WTC11 (cell line): Measurements from ENCODE around the gene PDK2. TPM values are rescaled to one million over a fixed set of nuclear protein-coding genes. Genes with fewer than 3 reads are reported as not detected.

Source experiments
- ATAC-seq: fragments of 200-7000 bp; cut with Tn5 transposase; 2 replicates; pipeline ENCODE4 v1.10.0; 2021; ENCODE audit warnings: mild to moderate bottlenecking, moderate library complexity
- CTCF ChIA-PET: fragments of 300-600 bp; sonication (Branson Sonifier 250); formaldehyde crosslinking; loops from one replicate; lab custom pipeline; 2021; ENCODE audit warnings: antibody characterized with exemption; lab: Charles Lee
- POLR2A ChIA-PET: fragments of 350-600 bp; sonication (Branson Sonifier 250); formaldehyde crosslinking; loops from one replicate; lab custom pipeline; 2021; ENCODE audit warnings: antibody characterized with exemption; lab: Charles Lee
- DNase-seq: peaks from one replicate; pipeline ENCODE4 v3.0.0; 2021; ENCODE audit warnings: low spot score
- H3K27ac Mint-ChIP-seq: 2 replicates; pipeline ENCODE4 v1.8.0; 2021; ENCODE audit warnings: mixed read lengths
- H3K27me3 Mint-ChIP-seq: 2 replicates; pipeline ENCODE4 v1.8.0; 2021; ENCODE audit warnings: low read depth, mild to moderate bottlenecking, moderate library complexity, mixed read lengths
- H3K36me3 Mint-ChIP-seq: 2 replicates; pipeline ENCODE4 v1.8.0; 2021; ENCODE audit warnings: mixed read lengths
- H3K4me1 Mint-ChIP-seq: 2 replicates; pipeline ENCODE4 v1.8.0; 2022; ENCODE audit warnings: mixed read lengths
- H3K4me3 Mint-ChIP-seq: 2 replicates; pipeline ENCODE4 v1.8.0; 2021; ENCODE audit warnings: mild to moderate bottlenecking, moderate library complexity, mixed read lengths
- H3K9me3 Mint-ChIP-seq: 2 replicates; pipeline ENCODE4 v1.8.0; 2021; ENCODE audit warnings: mixed read lengths
- ESRRA ChIP-seq: sonication (generic); formaldehyde crosslinking; IDR thresholded peaks from 2 replicates; pipeline ENCODE4 v1.8.1; 2022; ENCODE audit warnings: mild to moderate bottlenecking, missing genetic modification reagents, borderline replicate concordance
- GABPB1 ChIP-seq: sonication (generic); formaldehyde crosslinking; IDR thresholded peaks from 2 replicates; pipeline ENCODE4 v1.8.1; 2023; ENCODE audit warnings: mild to moderate bottlenecking, missing genetic modification reagents
- GTF2I ChIP-seq: fragments of 250-450 bp; sonication (Bioruptor Pico); conservative IDR thresholded peaks from 2 replicates; pipeline ENCODE4 v1.4.0; 2021; ENCODE audit warnings: mild to moderate bottlenecking
- IRF2 ChIP-seq: sonication (generic); formaldehyde crosslinking; IDR thresholded peaks from 2 replicates; pipeline ENCODE4 v1.8.0; 2022; ENCODE audit warnings: low read depth, missing genetic modification reagents, borderline replicate concordance
- TCF7 ChIP-seq: sonication (generic); formaldehyde crosslinking; IDR thresholded peaks from 2 replicates; pipeline ENCODE4 v1.8.0; 2022; ENCODE audit warnings: mild to moderate bottlenecking, low read depth, missing genetic modification reagents, moderate library complexity
- TP53 ChIP-seq: sonication (generic); formaldehyde crosslinking; IDR thresholded peaks from 2 replicates; pipeline ENCODE4 v1.8.1; 2023; ENCODE audit warnings: mild to moderate bottlenecking, missing genetic modification reagents
- ZNF138 ChIP-seq: sonication (generic); formaldehyde crosslinking; conservative IDR thresholded peaks from 2 replicates; pipeline ENCODE4 v1.8.1; 2022; ENCODE audit warnings: mild to moderate bottlenecking, moderate library complexity, missing genetic modification reagents
- ZNF396 ChIP-seq: fragments of 250-450 bp; sonication (Bioruptor Pico); IDR thresholded peaks from 2 replicates; pipeline ENCODE4 v1.8.0; 2021; ENCODE audit warnings: mild to moderate bottlenecking, moderate library complexity, borderline replicate concordance
- total RNA-seq: library from RNA; stranded (reverse); gene quantifications from 3 replicates; pipeline ENCODE4 v1.2.3, GENCODE V29; 2021
- TF ChIP-seq, protein P1 (sequence below): sonication (generic); formaldehyde crosslinking; IDR thresholded peaks from 2 replicates; pipeline ENCODE4 v1.8.1; 2023; ENCODE audit warnings: mild to moderate bottlenecking, missing genetic modification reagents, moderate library complexity
- TF ChIP-seq, protein P2 (sequence below): sonication (generic); formaldehyde crosslinking; IDR thresholded peaks from 2 replicates; pipeline ENCODE4 v1.8.1; 2023; ENCODE audit warnings: mild to moderate bottlenecking, missing genetic modification reagents
- TF ChIP-seq, protein P3 (sequence below): sonication (generic); formaldehyde crosslinking; IDR thresholded peaks from 2 replicates; pipeline ENCODE4 v1.8.1; 2022; ENCODE audit warnings: mild to moderate bottlenecking, moderate library complexity, missing genetic modification reagents
- TF ChIP-seq, protein P4 (sequence below): sonication (generic); formaldehyde crosslinking; conservative IDR thresholded peaks from 2 replicates; pipeline ENCODE4 v1.8.1; 2023; ENCODE audit warnings: mild to moderate bottlenecking, low read depth, missing genetic modification reagents, moderate library complexity
- TF ChIP-seq, protein P5 (sequence below): fragments of 250-450 bp; sonication (Bioruptor Pico); IDR thresholded peaks from 2 replicates; pipeline ENCODE4 v1.8.0; 2021; ENCODE audit warnings: mild to moderate bottlenecking

PDK2 gene
- total RNA-seq, 1 experiment from 2014 or later: 16.6 TPM

DNA sequence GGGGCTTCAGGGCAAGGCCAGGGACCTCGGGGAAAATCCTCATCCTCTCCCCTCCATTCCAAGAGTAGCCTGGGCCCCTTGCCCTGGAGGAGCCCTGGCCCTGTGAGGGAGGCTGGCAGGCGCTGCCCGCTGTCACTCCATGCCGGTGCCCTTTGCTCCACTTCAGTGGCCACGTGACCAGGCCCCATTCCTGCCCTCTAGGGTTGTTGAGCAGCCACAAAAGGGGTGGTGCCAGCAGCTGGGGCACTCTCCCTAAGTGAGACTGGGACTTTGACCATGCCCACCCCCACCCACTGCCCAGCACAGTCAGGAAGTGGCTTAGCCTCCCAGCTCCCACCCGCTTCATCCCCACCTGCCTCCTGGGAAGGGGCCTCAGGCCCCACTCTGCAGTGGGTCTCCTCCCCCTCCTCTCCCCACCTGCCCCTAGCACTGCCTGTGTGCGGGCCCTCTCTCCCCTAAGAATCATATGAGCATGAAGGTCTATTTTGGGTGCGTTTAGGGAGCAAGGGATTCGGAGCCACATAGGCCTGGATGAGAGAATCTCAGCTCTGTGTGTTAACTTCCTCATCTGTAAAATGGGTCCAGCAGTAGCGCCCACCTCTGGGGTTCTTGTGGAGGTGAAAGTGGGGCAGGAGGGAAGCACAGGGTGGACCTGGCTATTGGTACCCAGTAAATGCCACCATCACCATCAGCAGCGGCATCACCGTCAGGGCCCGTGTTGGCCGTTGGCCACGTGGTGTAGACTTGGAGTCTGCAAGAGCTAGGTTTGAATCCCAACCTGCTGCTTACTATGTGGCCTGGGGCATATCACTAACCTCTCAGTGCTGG, 7.2 kb downstream of the PDK2 start:
- CTCF ChIA-PET: interaction anchor here (0.6 to 3.5 kb wide), 8 partner anchors 8 to 247 kb away, joined by 3 to 17 read pairs (median 8); partner anchors contain the start of gene SGCA
- TF ChIP-seq, protein P1, sequence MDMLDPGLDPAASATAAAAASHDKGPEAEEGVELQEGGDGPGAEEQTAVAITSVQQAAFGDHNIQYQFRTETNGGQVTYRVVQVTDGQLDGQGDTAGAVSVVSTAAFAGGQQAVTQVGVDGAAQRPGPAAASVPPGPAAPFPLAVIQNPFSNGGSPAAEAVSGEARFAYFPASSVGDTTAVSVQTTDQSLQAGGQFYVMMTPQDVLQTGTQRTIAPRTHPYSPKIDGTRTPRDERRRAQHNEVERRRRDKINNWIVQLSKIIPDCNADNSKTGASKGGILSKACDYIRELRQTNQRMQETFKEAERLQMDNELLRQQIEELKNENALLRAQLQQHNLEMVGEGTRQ (CRISPR knock-in tag): peak; percentile 50
- TF ChIP-seq GABPB1 (0 out of 2 replicates have a peak, but pooled peaks have one; percentile 15), TP53 (CRISPR knock-in tag) (no peak)
- H3K27ac Mint-ChIP-seq: no peak overlapping the region
- DNase-seq (no peak), ATAC-seq (no peak; the same call in 1 of the 2 replicates)
- no peak overlapping the region for H3K4me3 Mint-ChIP-seq
- H3K36me3 Mint-ChIP-seq: no peaks in the 10 kb centered on the region
- H3K9me3 Mint-ChIP-seq: no peaks in the 10 kb centered on the region
- POLR2A ChIA-PET: interaction anchor here (1.5 kb wide), 1 partner anchor 50 kb away, joined by 4 read pairs; no protein-coding TSS in a partner anchor
- H3K4me1 Mint-ChIP-seq: peaks cover 18% of the 10 kb centered on the region
- no peaks in the 10 kb centered on the region for H3K27me3 Mint-ChIP-seq

DNA sequence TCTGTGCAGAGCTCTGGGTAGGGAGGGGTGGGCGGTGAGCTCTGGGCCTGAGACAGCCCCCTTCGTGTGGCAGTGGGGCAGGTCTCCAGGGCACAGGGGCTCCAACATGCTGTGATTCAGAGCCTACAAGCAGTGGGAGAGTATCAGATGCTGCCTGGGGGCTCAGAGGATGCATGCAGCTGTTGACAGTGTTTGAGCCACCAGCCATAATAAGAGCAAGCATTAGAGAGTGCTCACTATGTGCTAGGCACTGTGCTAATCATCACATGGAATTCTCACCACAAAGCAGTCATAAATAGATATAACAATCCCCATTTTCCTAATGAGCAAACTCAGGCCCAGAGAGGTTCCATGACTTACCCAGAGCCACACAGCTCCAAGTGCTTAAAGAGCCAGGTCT, 8.1 kb downstream of the PDK2 start:
- CTCF ChIA-PET: interaction anchor here (0.6 to 3.5 kb wide), 7 partner anchors 8 to 1055 kb away, joined by 3 to 17 read pairs (median 7); partner anchors contain the start of gene SGCA
- TF ChIP-seq, protein P2, sequence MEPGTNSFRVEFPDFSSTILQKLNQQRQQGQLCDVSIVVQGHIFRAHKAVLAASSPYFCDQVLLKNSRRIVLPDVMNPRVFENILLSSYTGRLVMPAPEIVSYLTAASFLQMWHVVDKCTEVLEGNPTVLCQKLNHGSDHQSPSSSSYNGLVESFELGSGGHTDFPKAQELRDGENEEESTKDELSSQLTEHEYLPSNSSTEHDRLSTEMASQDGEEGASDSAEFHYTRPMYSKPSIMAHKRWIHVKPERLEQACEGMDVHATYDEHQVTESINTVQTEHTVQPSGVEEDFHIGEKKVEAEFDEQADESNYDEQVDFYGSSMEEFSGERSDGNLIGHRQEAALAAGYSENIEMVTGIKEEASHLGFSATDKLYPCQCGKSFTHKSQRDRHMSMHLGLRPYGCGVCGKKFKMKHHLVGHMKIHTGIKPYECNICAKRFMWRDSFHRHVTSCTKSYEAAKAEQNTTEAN (CRISPR knock-in tag): no peak
- TF ChIP-seq TP53 (CRISPR knock-in tag) (no peak), ZNF396 (CRISPR knock-in tag) (no peak), IRF2 (CRISPR knock-in tag) (no peak), GTF2I (CRISPR knock-in tag) (no peak), ZNF138 (no peak), ESRRA (CRISPR knock-in tag) (no peak), TCF7 (no peak)
- TF ChIP-seq, protein P3, sequence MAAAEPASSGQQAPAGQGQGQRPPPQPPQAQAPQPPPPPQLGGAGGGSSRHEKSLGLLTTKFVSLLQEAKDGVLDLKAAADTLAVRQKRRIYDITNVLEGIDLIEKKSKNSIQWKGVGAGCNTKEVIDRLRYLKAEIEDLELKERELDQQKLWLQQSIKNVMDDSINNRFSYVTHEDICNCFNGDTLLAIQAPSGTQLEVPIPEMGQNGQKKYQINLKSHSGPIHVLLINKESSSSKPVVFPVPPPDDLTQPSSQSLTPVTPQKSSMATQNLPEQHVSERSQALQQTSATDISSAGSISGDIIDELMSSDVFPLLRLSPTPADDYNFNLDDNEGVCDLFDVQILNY (CRISPR knock-in tag): no peak
- TF ChIP-seq, protein P4, sequence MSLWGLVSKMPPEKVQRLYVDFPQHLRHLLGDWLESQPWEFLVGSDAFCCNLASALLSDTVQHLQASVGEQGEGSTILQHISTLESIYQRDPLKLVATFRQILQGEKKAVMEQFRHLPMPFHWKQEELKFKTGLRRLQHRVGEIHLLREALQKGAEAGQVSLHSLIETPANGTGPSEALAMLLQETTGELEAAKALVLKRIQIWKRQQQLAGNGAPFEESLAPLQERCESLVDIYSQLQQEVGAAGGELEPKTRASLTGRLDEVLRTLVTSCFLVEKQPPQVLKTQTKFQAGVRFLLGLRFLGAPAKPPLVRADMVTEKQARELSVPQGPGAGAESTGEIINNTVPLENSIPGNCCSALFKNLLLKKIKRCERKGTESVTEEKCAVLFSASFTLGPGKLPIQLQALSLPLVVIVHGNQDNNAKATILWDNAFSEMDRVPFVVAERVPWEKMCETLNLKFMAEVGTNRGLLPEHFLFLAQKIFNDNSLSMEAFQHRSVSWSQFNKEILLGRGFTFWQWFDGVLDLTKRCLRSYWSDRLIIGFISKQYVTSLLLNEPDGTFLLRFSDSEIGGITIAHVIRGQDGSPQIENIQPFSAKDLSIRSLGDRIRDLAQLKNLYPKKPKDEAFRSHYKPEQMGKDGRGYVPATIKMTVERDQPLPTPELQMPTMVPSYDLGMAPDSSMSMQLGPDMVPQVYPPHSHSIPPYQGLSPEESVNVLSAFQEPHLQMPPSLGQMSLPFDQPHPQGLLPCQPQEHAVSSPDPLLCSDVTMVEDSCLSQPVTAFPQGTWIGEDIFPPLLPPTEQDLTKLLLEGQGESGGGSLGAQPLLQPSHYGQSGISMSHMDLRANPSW (CRISPR knock-in tag): no peak
- TF ChIP-seq, protein P5, sequence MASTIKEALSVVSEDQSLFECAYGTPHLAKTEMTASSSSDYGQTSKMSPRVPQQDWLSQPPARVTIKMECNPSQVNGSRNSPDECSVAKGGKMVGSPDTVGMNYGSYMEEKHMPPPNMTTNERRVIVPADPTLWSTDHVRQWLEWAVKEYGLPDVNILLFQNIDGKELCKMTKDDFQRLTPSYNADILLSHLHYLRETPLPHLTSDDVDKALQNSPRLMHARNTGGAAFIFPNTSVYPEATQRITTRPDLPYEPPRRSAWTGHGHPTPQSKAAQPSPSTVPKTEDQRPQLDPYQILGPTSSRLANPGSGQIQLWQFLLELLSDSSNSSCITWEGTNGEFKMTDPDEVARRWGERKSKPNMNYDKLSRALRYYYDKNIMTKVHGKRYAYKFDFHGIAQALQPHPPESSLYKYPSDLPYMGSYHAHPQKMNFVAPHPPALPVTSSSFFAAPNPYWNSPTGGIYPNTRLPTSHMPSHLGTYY: no peak
- TF ChIP-seq, protein P1 (CRISPR knock-in tag): no peak
- POLR2A ChIA-PET: no interaction called here

More for the DNA sequence above, 8.1 kb downstream of the PDK2 start:
- Mint-ChIP-seq H3K36me3 (no peaks in the 10 kb centered on the region), H3K27ac (no peak overlapping the region), H3K4me1 (peaks cover 18% of the 10 kb centered on the region), H3K27me3 (no peaks in the 10 kb centered on the region), H3K9me3 (no peaks in the 10 kb centered on the region), H3K4me3 (no peak overlapping the region)
- DNase-seq: no peak
- ATAC-seq: no peak
